ENCODE data around the gene SYK. TPM values are rescaled to one million over a fixed set of nuclear protein-coding genes. Genes with fewer than 3 reads are reported as not detected.
A peak's percentile ranks its signal among the peaks of the same experiment; 100 is the strongest.

Gene SYK
- total and polyA plus RNA-seq, 8 donors: 2.2 to 34.4 (median 18.9) TPM

DNA sequence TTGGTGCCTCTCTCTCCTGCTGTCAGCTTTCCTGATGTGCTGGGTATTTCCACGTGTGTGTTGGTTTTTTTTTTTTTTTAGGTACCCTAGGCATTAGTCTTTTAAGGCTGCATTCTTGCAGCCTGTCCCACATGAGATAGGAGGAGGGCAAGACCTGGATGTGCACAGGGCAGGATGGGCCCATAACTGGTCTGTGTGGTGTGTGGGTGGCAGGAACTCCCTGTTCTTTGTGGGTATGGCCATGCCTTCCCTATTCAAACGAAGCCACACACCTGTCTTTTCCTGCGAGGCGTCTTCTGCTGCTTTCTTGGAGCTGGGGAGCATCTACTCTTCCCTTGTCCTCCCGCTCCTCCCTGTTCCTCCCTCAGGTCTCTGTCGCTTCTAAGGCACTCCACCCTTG is 6.8 kb downstream of the SYK start:
- no peak for DNase-seq
- peak overlapping the region in 2 of 5 donors; percentile 46 to 64 for H3K27ac ChIP-seq
- 65 to 82% (median 72%) methylated on average over 6 of the region's 6 CpGs for WGBS, 5 donors
- TF ChIP-seq, protein P1, sequence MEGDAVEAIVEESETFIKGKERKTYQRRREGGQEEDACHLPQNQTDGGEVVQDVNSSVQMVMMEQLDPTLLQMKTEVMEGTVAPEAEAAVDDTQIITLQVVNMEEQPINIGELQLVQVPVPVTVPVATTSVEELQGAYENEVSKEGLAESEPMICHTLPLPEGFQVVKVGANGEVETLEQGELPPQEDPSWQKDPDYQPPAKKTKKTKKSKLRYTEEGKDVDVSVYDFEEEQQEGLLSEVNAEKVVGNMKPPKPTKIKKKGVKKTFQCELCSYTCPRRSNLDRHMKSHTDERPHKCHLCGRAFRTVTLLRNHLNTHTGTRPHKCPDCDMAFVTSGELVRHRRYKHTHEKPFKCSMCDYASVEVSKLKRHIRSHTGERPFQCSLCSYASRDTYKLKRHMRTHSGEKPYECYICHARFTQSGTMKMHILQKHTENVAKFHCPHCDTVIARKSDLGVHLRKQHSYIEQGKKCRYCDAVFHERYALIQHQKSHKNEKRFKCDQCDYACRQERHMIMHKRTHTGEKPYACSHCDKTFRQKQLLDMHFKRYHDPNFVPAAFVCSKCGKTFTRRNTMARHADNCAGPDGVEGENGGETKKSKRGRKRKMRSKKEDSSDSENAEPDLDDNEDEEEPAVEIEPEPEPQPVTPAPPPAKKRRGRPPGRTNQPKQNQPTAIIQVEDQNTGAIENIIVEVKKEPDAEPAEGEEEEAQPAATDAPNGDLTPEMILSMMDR (IDR thresholded peaks at IDR 0.05): no peak
- TF ChIP-seq POLR2A (IDR thresholded peaks at IDR 0.05) (no peak), POLR2AphosphoS5 (IDR thresholded peaks at IDR 0.05) (no peak), EP300 (IDR thresholded peaks at IDR 0.05) (no peak)
- no peaks in the 10 kb centered on the region for H3K36me3 ChIP-seq
- intact Hi-C loops (cut with DNase I; ENCODE audit: low total_unique reads): no loop called here
- peaks cover 0 to 68% (median 8%) of the 10 kb centered on the region in 4 donors for H3K4me1 ChIP-seq
- no peak overlapping the region for H3K4me3 ChIP-seq
- H3K9me3 ChIP-seq: no peaks in the 10 kb centered on the region
- H3K27me3 ChIP-seq: no peaks in the 10 kb centered on the region

GRCh38 chr9:90808890-90809685 is 7.5 kb downstream of the SYK start:
- Histone ChIP-seq H3K4me3 (no peak overlapping the region), H3K9me3 (no peaks in the 10 kb centered on the region), H3K36me3 (no peaks in the 10 kb centered on the region), H3K27me3 (no peaks in the 10 kb centered on the region), H3K4me1 (peaks cover 0 to 61% (median 7%) of the 10 kb centered on the region in 4 donors), H3K27ac (peak overlapping the region in 2 of 5 donors; percentile 46 to 64)
- no peak for DNase-seq
- TF ChIP-seq, protein P1 (IDR thresholded peaks at IDR 0.05): no peak
- no peak for TF ChIP-seq POLR2AphosphoS5 (IDR thresholded peaks at IDR 0.05)
- TF ChIP-seq EP300 (IDR thresholded peaks at IDR 0.05): no peak
- TF ChIP-seq POLR2A (IDR thresholded peaks at IDR 0.05): no peak
- 74 to 90% (median 84%) methylated on average over 8 of the region's 8 CpGs for WGBS, 5 donors
- intact Hi-C loops (cut with DNase I; ENCODE audit: low total_unique reads): no loop called here

GRCh38 chr9:90810691-90811090 is 9.1 kb downstream of the SYK start:
- Histone ChIP-seq H3K27ac (no peak overlapping the region), H3K4me3 (no peak overlapping the region), H3K36me3 (no peaks in the 10 kb centered on the region), H3K27me3 (no peaks in the 10 kb centered on the region), H3K9me3 (no peaks in the 10 kb centered on the region), H3K4me1 (peaks cover 0 to 60% (median 5%) of the 10 kb centered on the region in 4 donors)
- DNase-seq: no peak
- WGBS, 5 donors: 77 to 90% (median 82%) methylated on average over 4 of the region's 4 CpGs
- TF ChIP-seq POLR2A (IDR thresholded peaks at IDR 0.05): no peak
- intact Hi-C loops (cut with DNase I; ENCODE audit: low total_unique reads): no loop called here

- 78 to 93% (median 87%) methylated on average over 8 of the region's 8 CpGs for WGBS, 5 donors
- no peak for DNase-seq
These were observed 11.4 kb downstream of the SYK start for GRCh38 chr9:90813046-90813445.

More at GRCh38 chr9:90813046-90813445, 11.4 kb downstream of the SYK start:
- H3K4me1 ChIP-seq: peaks cover 0 to 47% (median 5%) of the 10 kb centered on the region in 4 donors
- intact Hi-C loops (cut with DNase I; ENCODE audit: low total_unique reads): no loop called here
- no peak overlapping the region for H3K4me3 ChIP-seq
- H3K27me3 ChIP-seq: no peaks in the 10 kb centered on the region
- H3K9me3 ChIP-seq: no peaks in the 10 kb centered on the region
- no peak overlapping the region for H3K27ac ChIP-seq
- H3K36me3 ChIP-seq: no peaks in the 10 kb centered on the region
- TF ChIP-seq, protein P1 (IDR thresholded peaks at IDR 0.05): no peak
- TF ChIP-seq EP300 (IDR thresholded peaks at IDR 0.05) (no peak), POLR2AphosphoS5 (IDR thresholded peaks at IDR 0.05) (no peak), POLR2A (IDR thresholded peaks at IDR 0.05) (no peak)

Measured in stomach (tissue), 9 donors.